Vagina (tissue), 2 donors: Measurements from ENCODE around the gene KCNA2.

Experiments used
- POLR2A ChIP-seq, 2 donors: fragments of 450-650 bp; IDR thresholded peaks; one replicate each; pipeline ENCODE4 v1.6.1; 2017; ENCODE audit warnings: antibody characterized with exemption in 2 of 2, mild to moderate bottlenecking in 2 of 2, moderate library complexity in 2 of 2
- POLR2AphosphoS5 ChIP-seq, 2 donors: sonication (generic); formaldehyde crosslinking; IDR thresholded peaks; one replicate each; pipeline ENCODE4 v1.9.0; 2017; ENCODE audit warnings: antibody characterized with exemption in 2 of 2, mild to moderate bottlenecking in 2 of 2, low read depth in 1 of 2; ENCODE audit not compliant: insufficient read depth in 1 of 2
- TF ChIP-seq, protein P1 (sequence below), 3 experiments: fragments of 450-650 bp in 2 of 3; fragments of 200-600 bp in 1 of 3; sonication (generic) in 1 of 3; IDR thresholded peaks; one replicate each; pipeline ENCODE4 v1.5.1; 2017 to 2019; ENCODE audit warnings: antibody characterized with exemption in 3 of 3, mild to moderate bottlenecking in 2 of 3, moderate library complexity in 2 of 3

DNA sequence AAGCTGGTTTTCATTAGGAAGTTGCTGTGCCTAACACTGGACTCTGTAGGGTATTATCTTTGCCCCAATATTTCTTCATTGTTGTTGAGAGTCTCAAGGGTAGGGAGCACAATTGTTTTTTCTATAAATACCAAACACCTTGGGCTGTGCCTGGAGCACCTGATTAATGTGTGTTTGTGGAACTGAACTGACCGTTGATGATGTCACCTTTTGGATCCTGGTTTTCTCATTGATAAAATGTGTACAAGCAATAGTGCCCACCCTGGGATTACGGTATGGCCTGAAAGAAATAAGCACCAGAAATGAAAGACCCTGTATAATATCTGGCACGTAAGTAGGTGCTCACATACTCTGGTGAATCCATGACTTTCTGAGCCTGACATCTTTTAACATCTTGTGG is 39.3 kb downstream of the KCNA2 start:
- TF ChIP-seq, protein P1, sequence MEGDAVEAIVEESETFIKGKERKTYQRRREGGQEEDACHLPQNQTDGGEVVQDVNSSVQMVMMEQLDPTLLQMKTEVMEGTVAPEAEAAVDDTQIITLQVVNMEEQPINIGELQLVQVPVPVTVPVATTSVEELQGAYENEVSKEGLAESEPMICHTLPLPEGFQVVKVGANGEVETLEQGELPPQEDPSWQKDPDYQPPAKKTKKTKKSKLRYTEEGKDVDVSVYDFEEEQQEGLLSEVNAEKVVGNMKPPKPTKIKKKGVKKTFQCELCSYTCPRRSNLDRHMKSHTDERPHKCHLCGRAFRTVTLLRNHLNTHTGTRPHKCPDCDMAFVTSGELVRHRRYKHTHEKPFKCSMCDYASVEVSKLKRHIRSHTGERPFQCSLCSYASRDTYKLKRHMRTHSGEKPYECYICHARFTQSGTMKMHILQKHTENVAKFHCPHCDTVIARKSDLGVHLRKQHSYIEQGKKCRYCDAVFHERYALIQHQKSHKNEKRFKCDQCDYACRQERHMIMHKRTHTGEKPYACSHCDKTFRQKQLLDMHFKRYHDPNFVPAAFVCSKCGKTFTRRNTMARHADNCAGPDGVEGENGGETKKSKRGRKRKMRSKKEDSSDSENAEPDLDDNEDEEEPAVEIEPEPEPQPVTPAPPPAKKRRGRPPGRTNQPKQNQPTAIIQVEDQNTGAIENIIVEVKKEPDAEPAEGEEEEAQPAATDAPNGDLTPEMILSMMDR (IDR thresholded peaks at IDR 0.05), result no peak
- TF ChIP-seq POLR2AphosphoS5 (IDR thresholded peaks at IDR 0.05; ENCODE audit: insufficient read depth in 1 of 2, low read depth in 1 of 2) (no peak), POLR2A (IDR thresholded peaks at IDR 0.05) (no peak)
